ENCODE data around the gene ARHGAP22.

ARHGAP22 gene

GRCh38 chr10:48633381-48634197 is 28.7 kb upstream of the ARHGAP22 start:
- no peak for DNase-seq

GRCh38 chr10:48632166-48632565 is 27.3 kb upstream of the ARHGAP22 start:
- DNase-seq = no peak

- no peak for DNase-seq
Measured at GRCh38 chr10:48627984-48628609, 23.2 kb upstream of the ARHGAP22 start.

GRCh38 chr10:48626986-48627731 is 22.3 kb upstream of the ARHGAP22 start:
- DNase-seq = no peak

- no peak for DNase-seq
Measured at GRCh38 chr10:48626447-48626846, 21.6 kb upstream of the ARHGAP22 start.

- DNase-seq = no peak
Measured at GRCh38 chr10:48625826-48626134, 20.9 kb upstream of the ARHGAP22 start.

- DNase-seq = no peak
Measured at GRCh38 chr10:48623607-48624132, 18.8 kb upstream of the ARHGAP22 start.

GRCh38 chr10:48623009-48623408 is 18.1 kb upstream of the ARHGAP22 start:
- no peak for DNase-seq

GRCh38 chr10:48620719-48621118 is 15.8 kb upstream of the ARHGAP22 start:
- no peak for DNase-seq

- no peak for DNase-seq
Measured at GRCh38 chr10:48616436-48616835, 11.6 kb upstream of the ARHGAP22 start.

- no peak for DNase-seq
Measured at GRCh38 chr10:48614481-48615390, 9.9 kb upstream of the ARHGAP22 start.

GRCh38 chr10:48613016-48613415 is 8.1 kb upstream of the ARHGAP22 start:
- no peak for DNase-seq

GRCh38 chr10:48612236-48612943 is 7.5 kb upstream of the ARHGAP22 start:
- DNase-seq = no peak

- DNase-seq = no peak
Measured at GRCh38 chr10:48611133-48611532, 6.3 kb upstream of the ARHGAP22 start.

GRCh38 chr10:48610585-48611093 is 5.8 kb upstream of the ARHGAP22 start:
- no peak for DNase-seq

- DNase-seq = no peak
Measured at GRCh38 chr10:48609899-48610584, 5.2 kb upstream of the ARHGAP22 start.

GRCh38 chr10:48609441-48609840 is 4.6 kb upstream of the ARHGAP22 start:
- no peak for DNase-seq

GRCh38 chr10:48608976-48609375 is 4.1 kb upstream of the ARHGAP22 start:
- DNase-seq = no peak

GRCh38 chr10:48608279-48608681 is 3.4 kb upstream of the ARHGAP22 start:
- DNase-seq = no peak

GRCh38 chr10:48607356-48608278 is 2.7 kb upstream of the ARHGAP22 start:
- no peak for DNase-seq
